Measurements from ENCODE around the gene LPCAT4. TPM values are rescaled to one million over a fixed set of nuclear protein-coding genes. Genes with fewer than 3 reads are reported as not detected.

LPCAT4 gene
- total RNA-seq, 6 experiments from 2014 or later, result 26.7 to 42.6 (median 30.8) TPM

- TF ChIP-seq CTCF (IDR thresholded peaks at IDR 0.05), result no peak
- Mint-ChIP-seq H3K4me3 (no peak overlapping the region), H3K9me3 (no peaks in the 10 kb centered on the region), H3K4me1 (ENCODE audit: low read depth) (peaks cover 34% of the 10 kb centered on the region), H3K27ac (no peak overlapping the region), H3K27me3 (ENCODE audit: insufficient read depth) (no peaks in the 10 kb centered on the region), H3K36me3 (ENCODE audit: low read depth) (no peaks in the 10 kb centered on the region; the same call in 1 of the 2 replicates)
- no peak for DNase-seq
Observed at GRCh38 chr15:34334672-34335071, 32.3 kb downstream of the LPCAT4 start.

GRCh38 chr15:34332553-34333120, 34.4 kb downstream of the LPCAT4 start:
- no peak for TF ChIP-seq CTCF (IDR thresholded peaks at IDR 0.05)
- no peak for DNase-seq
- no peaks in the 10 kb centered on the region for H3K27me3 Mint-ChIP-seq (ENCODE audit: insufficient read depth)
- no peak overlapping the region for H3K27ac Mint-ChIP-seq
- peaks cover 34% of the 10 kb centered on the region for H3K4me1 Mint-ChIP-seq (ENCODE audit: low read depth)
- H3K9me3 Mint-ChIP-seq, result no peaks in the 10 kb centered on the region
- no peaks in the 10 kb centered on the region for H3K36me3 Mint-ChIP-seq (ENCODE audit: low read depth)
- H3K4me3 Mint-ChIP-seq, result no peak overlapping the region

GRCh38 chr15:34331809-34332208, 35.2 kb downstream of the LPCAT4 start:
- Mint-ChIP-seq H3K36me3 (ENCODE audit: low read depth) (no peaks in the 10 kb centered on the region), H3K27me3 (ENCODE audit: insufficient read depth) (no peaks in the 10 kb centered on the region), H3K4me1 (ENCODE audit: low read depth) (peaks cover 30% of the 10 kb centered on the region), H3K9me3 (no peaks in the 10 kb centered on the region), H3K4me3 (no peak overlapping the region), H3K27ac (no peak overlapping the region)
- no peak for TF ChIP-seq CTCF (IDR thresholded peaks at IDR 0.05)
- DNase-seq, result no peak

- Mint-ChIP-seq H3K4me3 (no peak overlapping the region), H3K4me1 (ENCODE audit: low read depth) (peaks cover 16% of the 10 kb centered on the region), H3K27me3 (ENCODE audit: insufficient read depth) (no peaks in the 10 kb centered on the region), H3K27ac (no peak overlapping the region), H3K36me3 (ENCODE audit: low read depth) (no peaks in the 10 kb centered on the region), H3K9me3 (no peaks in the 10 kb centered on the region)
- no peak for DNase-seq
- no peak for TF ChIP-seq CTCF (IDR thresholded peaks at IDR 0.05)
Observed at GRCh38 chr15:34330279-34330678, 36.7 kb downstream of the LPCAT4 start.

GRCh38 chr15:34329006-34329405, 38.0 kb downstream of the LPCAT4 start:
- Mint-ChIP-seq H3K27me3 (ENCODE audit: insufficient read depth) (no peaks in the 10 kb centered on the region), H3K4me3 (no peak overlapping the region), H3K27ac (no peak overlapping the region), H3K36me3 (ENCODE audit: low read depth) (no peaks in the 10 kb centered on the region), H3K9me3 (no peaks in the 10 kb centered on the region), H3K4me1 (ENCODE audit: low read depth) (peaks cover 3% of the 10 kb centered on the region)
- DNase-seq, result no peak
- TF ChIP-seq CTCF (IDR thresholded peaks at IDR 0.05), result no peak

GRCh38 chr15:34327906-34328305, 39.1 kb downstream of the LPCAT4 start:
- TF ChIP-seq CTCF (IDR thresholded peaks at IDR 0.05), result no peak
- H3K27me3 Mint-ChIP-seq (ENCODE audit: insufficient read depth), result no peaks in the 10 kb centered on the region

More at GRCh38 chr15:34327906-34328305, 39.1 kb downstream of the LPCAT4 start:
- Mint-ChIP-seq H3K27ac (no peak overlapping the region), H3K4me3 (no peak overlapping the region), H3K36me3 (ENCODE audit: low read depth) (no peaks in the 10 kb centered on the region), H3K4me1 (ENCODE audit: low read depth) (no peaks in the 10 kb centered on the region), H3K9me3 (no peaks in the 10 kb centered on the region)
- DNase-seq, result no peak
